ENCODE data around the gene MLIP.

DNA sequence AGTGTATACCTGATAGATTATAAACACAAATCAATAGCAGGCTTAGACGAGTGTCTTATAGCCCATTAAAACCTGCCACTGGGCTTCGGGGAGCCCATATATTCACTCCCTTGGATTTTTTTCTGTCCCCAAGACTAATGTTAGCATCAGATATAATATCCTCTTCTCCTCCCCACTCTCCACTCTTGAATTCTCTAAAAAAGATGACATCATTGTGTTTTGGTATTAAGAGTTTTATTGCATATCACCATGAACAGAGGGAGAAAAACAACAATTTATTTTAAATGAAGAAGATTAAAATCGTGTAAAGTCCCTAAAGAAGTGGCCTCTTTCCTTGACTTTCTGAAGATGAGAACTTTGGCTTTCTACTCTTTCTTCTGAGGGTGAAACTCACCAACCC lies 84.4 kb downstream of the MLIP start:
- no peak for TF ChIP-seq EP300 (IDR thresholded peaks at IDR 0.05; ENCODE audit: low read depth)
- TF ChIP-seq CTCF (IDR thresholded peaks at IDR 0.05) = no peak
- TF ChIP-seq POLR2AphosphoS5 (IDR thresholded peaks at IDR 0.05) = no peak
- TF ChIP-seq POLR2A (IDR thresholded peaks at IDR 0.05) = no peak
